Measurements from ENCODE around the gene PIK3IP1. TPM values are rescaled to one million over a fixed set of nuclear protein-coding genes. Genes with fewer than 3 reads are reported as not detected.
"Not testable (repeated sequence)": the region's sequence is repeated elsewhere in the genome, so short reads cannot be mapped to it uniquely, and the experiment has no call there.

PIK3IP1 gene
- total RNA-seq, 1 experiment from 2014 or later: 0.87 TPM

DNA sequence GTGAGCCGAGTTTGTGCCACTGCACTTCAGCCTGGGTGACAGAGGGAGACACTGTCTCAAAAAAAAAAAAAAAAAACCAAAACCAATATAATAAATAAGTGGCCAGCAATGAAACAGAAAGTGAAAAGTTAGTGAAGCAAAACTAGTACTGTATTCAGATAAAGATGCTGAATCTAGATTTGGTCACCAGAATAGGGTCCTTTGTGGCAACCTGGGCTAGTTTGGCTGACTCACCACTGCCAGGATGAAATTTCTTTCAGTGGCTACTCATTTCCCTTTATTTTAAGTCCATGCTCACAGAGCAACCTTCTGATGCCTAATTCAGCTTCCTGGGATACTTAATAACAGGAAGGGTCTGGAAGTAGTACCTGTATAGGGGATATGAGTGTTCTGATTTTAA is 54.2 kb downstream of the PIK3IP1 start:
- H3K9me3 Mint-ChIP-seq: no peaks in the 10 kb centered on the region
- no peak overlapping the region for H2BK5ac ChIP-seq (ENCODE audit: insufficient read length, low read length)
- H3K4me2 ChIP-seq (ENCODE audit: insufficient read depth, insufficient read length, low read length): no peak overlapping the region
- no peak overlapping the region for H3K27ac ChIP-seq (ENCODE audit: insufficient read length, low read depth, low read length)
- H3T11ph ChIP-seq (ENCODE audit: low read length): no peak overlapping the region
- H4K91ac ChIP-seq (ENCODE audit: insufficient read length, low read depth, low read length): no peak overlapping the region
- no peaks in the 10 kb centered on the region for H3K4me1 ChIP-seq (ENCODE audit: insufficient read depth, low read length)
- no peak overlapping the region for H2BK120ac ChIP-seq (ENCODE audit: low read depth, low read length, poor library complexity, severe bottlenecking)
- no peak overlapping the region for H3K14ac ChIP-seq (ENCODE audit: insufficient read depth, low read length)
- H3K56ac ChIP-seq (ENCODE audit: insufficient read length, low read depth, low read length): no peak overlapping the region
- H2BK15ac ChIP-seq (ENCODE audit: low read depth, low read length): no peak overlapping the region
- H3K9ac ChIP-seq (ENCODE audit: extremely low read depth, insufficient read length, low read length): no peak overlapping the region
- H3K27me3 ChIP-seq (ENCODE audit: insufficient read depth, low read length): no peaks in the 10 kb centered on the region
- no peak overlapping the region for H3K18ac ChIP-seq (ENCODE audit: insufficient read length, low read depth, low read length)
- H2BK20ac ChIP-seq (ENCODE audit: low read depth, low read length, poor library complexity, severe bottlenecking): no peak overlapping the region
- H3K79me1 ChIP-seq (ENCODE audit: insufficient read depth, low read depth, low read length, poor library complexity, severe bottlenecking): no peaks in the 10 kb centered on the region
- H3K4me1 Mint-ChIP-seq: peaks cover 11 to 12% of the 10 kb centered on the region in 2 experiments
- no peak overlapping the region for H4K8ac ChIP-seq (replicated peaks; ENCODE audit: insufficient read length, low read depth, low read length)
- TF ChIP-seq, protein P1, sequence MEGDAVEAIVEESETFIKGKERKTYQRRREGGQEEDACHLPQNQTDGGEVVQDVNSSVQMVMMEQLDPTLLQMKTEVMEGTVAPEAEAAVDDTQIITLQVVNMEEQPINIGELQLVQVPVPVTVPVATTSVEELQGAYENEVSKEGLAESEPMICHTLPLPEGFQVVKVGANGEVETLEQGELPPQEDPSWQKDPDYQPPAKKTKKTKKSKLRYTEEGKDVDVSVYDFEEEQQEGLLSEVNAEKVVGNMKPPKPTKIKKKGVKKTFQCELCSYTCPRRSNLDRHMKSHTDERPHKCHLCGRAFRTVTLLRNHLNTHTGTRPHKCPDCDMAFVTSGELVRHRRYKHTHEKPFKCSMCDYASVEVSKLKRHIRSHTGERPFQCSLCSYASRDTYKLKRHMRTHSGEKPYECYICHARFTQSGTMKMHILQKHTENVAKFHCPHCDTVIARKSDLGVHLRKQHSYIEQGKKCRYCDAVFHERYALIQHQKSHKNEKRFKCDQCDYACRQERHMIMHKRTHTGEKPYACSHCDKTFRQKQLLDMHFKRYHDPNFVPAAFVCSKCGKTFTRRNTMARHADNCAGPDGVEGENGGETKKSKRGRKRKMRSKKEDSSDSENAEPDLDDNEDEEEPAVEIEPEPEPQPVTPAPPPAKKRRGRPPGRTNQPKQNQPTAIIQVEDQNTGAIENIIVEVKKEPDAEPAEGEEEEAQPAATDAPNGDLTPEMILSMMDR (conservative IDR thresholded peaks at IDR 0.05): no peak
- H2AK5ac ChIP-seq (ENCODE audit: insufficient read length, low read length): no peak overlapping the region
- H3K4ac ChIP-seq (ENCODE audit: low read depth, low read length): no peak overlapping the region
- H2BK12ac ChIP-seq (ENCODE audit: insufficient read length, low read depth, low read length): no peak overlapping the region
- H3K27ac Mint-ChIP-seq: no peak overlapping the region; a peak in 1 of 7 replicates
- no peaks in the 10 kb centered on the region; the same call in 1 of the 2 replicates for H3K27me3 Mint-ChIP-seq (ENCODE audit: low read depth)
- no peak overlapping the region for H2AFZ ChIP-seq (ENCODE audit: low read length)
- H3K23ac ChIP-seq (ENCODE audit: insufficient read length, low read depth, low read length): no peak overlapping the region
- H3K36me3 Mint-ChIP-seq (ENCODE audit: insufficient read depth in 1 of 3, low read depth in 3 of 3): peaks cover 5 to 21% (median 6%) of the 10 kb centered on the region in 3 experiments; a peak in 5 of 7 replicates
- H4K5ac ChIP-seq (ENCODE audit: insufficient read length, low read depth, low read length): no peak overlapping the region
- WGBS (ENCODE audit: extremely low coverage, insufficient read length, low lambda C conversion rate): no CpG with 5 or more reads among the region's 1 CpG
- no peaks in the 10 kb centered on the region for H3K9me3 ChIP-seq (ENCODE audit: control insufficient read depth, low read depth, low read length)
- DNase-seq: no peak
- no peak overlapping the region for H3K4me3 Mint-ChIP-seq
- no peaks in the 10 kb centered on the region for H4K20me1 ChIP-seq (ENCODE audit: control insufficient read depth, insufficient read depth, insufficient read length)
- no peaks in the 10 kb centered on the region for H3K79me2 ChIP-seq (ENCODE audit: insufficient read depth, low read length)
- no peaks in the 10 kb centered on the region for H3K23me2 ChIP-seq (ENCODE audit: insufficient read length, low read depth, low read length, poor library complexity, severe bottlenecking)

GRCh38 chr22:31236044-31236443 is 56.2 kb downstream of the PIK3IP1 start:
- not testable (repeated sequence) for H3K27ac ChIP-seq (ENCODE audit: insufficient read length, low read depth, low read length); H2BK20ac ChIP-seq (ENCODE audit: low read depth, low read length, poor library complexity, severe bottlenecking); H4K8ac ChIP-seq (replicated peaks; ENCODE audit: insufficient read length, low read depth, low read length); H3K23ac ChIP-seq (ENCODE audit: insufficient read length, low read depth, low read length); H3K9ac ChIP-seq (ENCODE audit: extremely low read depth, insufficient read length, low read length); H3K9me3 ChIP-seq (ENCODE audit: control insufficient read depth, low read depth, low read length); H2AFZ ChIP-seq (ENCODE audit: low read length); H4K20me1 ChIP-seq (ENCODE audit: control insufficient read depth, insufficient read depth, insufficient read length); H3K4ac ChIP-seq (ENCODE audit: low read depth, low read length); H3T11ph ChIP-seq (ENCODE audit: low read length); H4K5ac ChIP-seq (ENCODE audit: insufficient read length, low read depth, low read length); H2AK5ac ChIP-seq (ENCODE audit: insufficient read length, low read length); H2BK12ac ChIP-seq (ENCODE audit: insufficient read length, low read depth, low read length); H3K9me3 Mint-ChIP-seq; H3K27me3 ChIP-seq (ENCODE audit: insufficient read depth, low read length); H3K4me3 Mint-ChIP-seq; H3K18ac ChIP-seq (ENCODE audit: insufficient read length, low read depth, low read length); H3K79me1 ChIP-seq (ENCODE audit: insufficient read depth, low read depth, low read length, poor library complexity, severe bottlenecking); H3K27me3 Mint-ChIP-seq (ENCODE audit: low read depth); H3K14ac ChIP-seq (ENCODE audit: insufficient read depth, low read length); H3K56ac ChIP-seq (ENCODE audit: insufficient read length, low read depth, low read length); DNase-seq; H4K91ac ChIP-seq (ENCODE audit: insufficient read length, low read depth, low read length); H3K4me2 ChIP-seq (ENCODE audit: insufficient read depth, insufficient read length, low read length); H2BK120ac ChIP-seq (ENCODE audit: low read depth, low read length, poor library complexity, severe bottlenecking); H2BK5ac ChIP-seq (ENCODE audit: insufficient read length, low read length); H3K4me1 ChIP-seq (ENCODE audit: insufficient read depth, low read length); H2BK15ac ChIP-seq (ENCODE audit: low read depth, low read length); H3K23me2 ChIP-seq (ENCODE audit: insufficient read length, low read depth, low read length, poor library complexity, severe bottlenecking); H3K27ac Mint-ChIP-seq; H3K4me1 Mint-ChIP-seq; H3K79me2 ChIP-seq (ENCODE audit: insufficient read depth, low read length)
- no CpG with 5 or more reads among the region's 4 CpGs for WGBS (ENCODE audit: extremely low coverage, insufficient read length, low lambda C conversion rate)
- peaks cover 2 to 23% (median 6%) of the 10 kb centered on the region in 3 experiments; a peak in 4 of 7 replicates for H3K36me3 Mint-ChIP-seq (ENCODE audit: insufficient read depth in 1 of 3, low read depth in 3 of 3)
